Endothelial cell of umbilical vein (primary cell): Measurements from ENCODE around the gene ZNF597.

Experiments used
- CTCF ChIP-seq, 2 donors: IDR thresholded peaks; 1 replicate in 1 of 2; 2 replicates in 1 of 2; pipeline ENCODE4 v1.5.1; 2011; ENCODE audit warnings: low read length in 2 of 2, mild to moderate bottlenecking in 2 of 2, moderate library complexity in 2 of 2, control low read depth in 1 of 2, inconsistent platforms in 1 of 2, low read depth in 1 of 2; ENCODE audit not compliant: insufficient read depth in 1 of 2; ENCODE audit errors: extremely low read depth in 1 of 2
- JUN ChIP-seq: IDR thresholded peaks from 2 replicates; pipeline ENCODE4 v1.6.1; 2011; ENCODE audit warnings: borderline replicate concordance, low read depth; ENCODE audit not compliant: insufficient read length, insufficient read depth
- POLR2AphosphoS5 ChIP-seq: IDR thresholded peaks from 2 replicates; pipeline ENCODE4 v1.6.1; 2012; ENCODE audit warnings: low read depth, mild to moderate bottlenecking, control low read depth, low read length, moderate library complexity; ENCODE audit not compliant: insufficient read depth

DNA sequence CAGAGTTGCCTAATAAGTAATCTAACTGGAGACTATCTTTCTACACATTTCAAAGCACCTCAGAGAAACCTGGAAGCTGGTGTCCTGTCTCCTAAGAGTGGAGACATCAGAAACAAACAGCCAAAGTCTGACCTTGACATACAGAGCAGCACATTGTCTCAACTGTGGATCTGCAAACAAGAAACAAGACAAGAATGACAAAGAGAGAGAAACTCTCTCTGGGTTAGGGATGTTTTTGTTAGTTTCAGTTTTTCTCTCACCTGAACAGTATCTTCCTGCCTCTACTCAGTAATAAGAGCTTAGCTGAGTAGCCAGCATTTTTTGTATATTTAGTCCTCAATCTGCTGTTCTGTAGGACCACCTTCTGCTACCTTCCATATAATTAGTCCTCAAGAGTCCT is 8.9 kb downstream of the ZNF597 start:
- TF ChIP-seq JUN, result no peak
- TF ChIP-seq POLR2AphosphoS5, result no peak
- no peak for TF ChIP-seq CTCF (IDR thresholded peaks at IDR 0.05; ENCODE audit: extremely low read depth in 1 of 2, insufficient read depth in 1 of 2, low read depth in 1 of 2, low read length in 2 of 2)
